NCI-H2081 (cell line): ENCODE results near the gene SIGLEC8.
"Not testable (repeated sequence)": the region's sequence is repeated elsewhere in the genome, so short reads cannot be mapped to it uniquely, and the experiment has no call there.

Source experiments
- DNase-seq, 2 experiments: peaks; one replicate each; lab custom pipeline; 2025; lab: John Stamatoyannopoulos, UW

The SIGLEC8 gene

GRCh38 chr19:51447510-51447909 is 10.7 kb downstream of the SIGLEC8 start:
- not testable (repeated sequence) for DNase-seq

- no peak for DNase-seq
Observed at GRCh38 chr19:51441410-51442390, 16.6 kb downstream of the SIGLEC8 start.

GRCh38 chr19:51440846-51441409 is 17.3 kb downstream of the SIGLEC8 start:
- DNase-seq, result no peak

- no peak for DNase-seq
Observed at GRCh38 chr19:51440052-51440451, 18.2 kb downstream of the SIGLEC8 start.

DNA sequence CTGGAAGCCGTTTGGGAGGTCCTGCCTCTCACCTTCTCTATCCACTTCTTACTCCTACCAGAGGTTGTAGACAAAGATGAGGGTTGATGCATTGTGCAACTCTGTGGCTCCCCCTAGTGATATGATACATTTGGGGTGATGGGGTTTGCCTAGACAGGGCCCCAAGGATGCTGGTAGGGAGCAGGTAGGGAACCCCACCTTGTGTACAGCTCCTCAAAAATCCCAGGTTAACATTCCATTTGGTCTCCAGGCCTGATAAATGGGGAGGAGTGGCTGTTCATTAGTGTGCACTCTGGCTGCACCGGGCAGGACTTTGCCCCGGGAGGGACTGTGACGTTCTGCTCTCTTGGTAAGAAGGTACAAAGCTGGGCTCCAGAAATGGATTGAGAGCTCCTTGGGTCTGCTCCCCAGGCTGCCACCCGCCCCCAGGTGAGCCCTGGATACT is 19.2 kb downstream of the SIGLEC8 start:
- DNase-seq, result no peak

GRCh38 chr19:51434456-51434855 is 23.8 kb downstream of the SIGLEC8 start:
- DNase-seq, result no peak

DNA sequence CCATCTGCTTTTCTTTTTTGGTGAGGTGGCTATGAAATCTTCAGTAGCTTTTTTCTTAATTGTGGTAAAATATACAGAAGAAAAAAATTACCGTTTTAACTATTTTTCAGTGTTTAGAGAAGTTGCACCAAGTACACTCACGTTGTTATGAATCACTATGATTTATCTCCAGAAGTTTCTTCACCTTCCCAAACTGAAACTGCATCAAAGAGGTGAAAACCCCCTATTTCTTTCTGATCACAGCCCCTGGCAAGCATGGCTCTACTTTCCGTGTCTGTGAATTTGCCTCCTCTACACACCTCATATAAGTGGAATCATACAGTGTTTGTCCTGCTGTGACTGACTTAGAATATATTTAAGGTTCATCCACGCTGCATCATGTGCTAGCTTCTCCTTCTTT is 25.2 kb downstream of the SIGLEC8 start:
- DNase-seq, result no peak

DNA sequence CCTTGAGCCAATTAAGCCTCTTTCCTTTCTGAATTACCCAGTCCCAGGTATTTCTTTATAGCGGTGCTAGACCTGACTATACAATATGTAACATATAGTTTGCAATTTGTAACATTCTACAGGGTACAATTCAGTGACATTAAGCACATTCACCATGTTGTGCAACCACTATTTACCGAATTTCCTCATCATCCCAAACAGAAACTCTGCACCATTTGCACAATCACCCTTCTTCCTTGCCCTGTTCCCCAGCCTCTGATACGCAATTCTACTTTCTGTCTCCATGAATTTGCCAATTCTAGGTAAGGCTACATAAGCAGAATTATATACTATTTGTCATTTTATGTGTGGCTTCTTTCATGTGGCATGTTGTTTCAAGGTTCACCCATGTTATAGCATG is 27.1 kb downstream of the SIGLEC8 start:
- no peak for DNase-seq

GRCh38 chr19:51430221-51430620 is 28.0 kb downstream of the SIGLEC8 start:
- DNase-seq, result no peak

DNA sequence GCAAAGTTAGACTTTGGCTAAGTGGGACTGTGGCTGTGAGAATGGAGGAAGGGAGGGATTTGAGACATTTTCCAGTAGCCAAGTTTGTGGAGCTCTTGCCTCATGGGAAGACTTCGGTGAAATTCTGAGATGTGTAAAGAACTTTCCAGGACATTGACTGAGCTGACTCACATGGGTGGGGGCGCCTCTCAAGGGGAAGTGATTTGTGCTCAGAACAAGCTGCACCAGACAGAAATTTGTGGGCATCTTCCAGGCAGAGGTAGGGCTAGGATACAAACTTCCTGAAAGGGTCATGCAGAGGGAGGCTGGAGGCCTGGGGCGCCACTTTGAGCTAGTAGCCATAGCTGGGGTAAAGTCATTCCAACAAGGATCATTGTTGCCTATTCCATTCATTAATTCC is 31.1 kb downstream of the SIGLEC8 start:
- no peak for DNase-seq

DNA sequence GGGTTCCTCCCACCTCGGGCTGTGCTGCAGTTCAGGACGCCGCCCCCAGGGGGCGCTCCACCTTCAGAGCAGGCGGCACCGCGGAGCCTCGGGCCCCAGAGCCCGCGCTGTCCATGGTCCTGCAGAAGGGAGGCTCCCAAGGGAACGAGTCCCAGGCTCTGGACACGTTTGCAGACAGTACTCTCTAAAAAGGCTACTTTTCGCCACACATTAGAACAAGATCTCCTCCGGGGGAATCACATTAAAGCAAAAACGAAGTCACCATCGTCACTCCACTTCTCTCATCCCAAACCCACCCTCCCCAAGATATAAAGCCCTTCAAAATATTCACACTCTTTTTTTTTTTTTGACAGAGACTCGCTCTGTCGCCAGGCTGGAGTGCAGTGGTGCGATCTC is 36.2 kb downstream of the SIGLEC8 start:
- DNase-seq, result no peak

DNA sequence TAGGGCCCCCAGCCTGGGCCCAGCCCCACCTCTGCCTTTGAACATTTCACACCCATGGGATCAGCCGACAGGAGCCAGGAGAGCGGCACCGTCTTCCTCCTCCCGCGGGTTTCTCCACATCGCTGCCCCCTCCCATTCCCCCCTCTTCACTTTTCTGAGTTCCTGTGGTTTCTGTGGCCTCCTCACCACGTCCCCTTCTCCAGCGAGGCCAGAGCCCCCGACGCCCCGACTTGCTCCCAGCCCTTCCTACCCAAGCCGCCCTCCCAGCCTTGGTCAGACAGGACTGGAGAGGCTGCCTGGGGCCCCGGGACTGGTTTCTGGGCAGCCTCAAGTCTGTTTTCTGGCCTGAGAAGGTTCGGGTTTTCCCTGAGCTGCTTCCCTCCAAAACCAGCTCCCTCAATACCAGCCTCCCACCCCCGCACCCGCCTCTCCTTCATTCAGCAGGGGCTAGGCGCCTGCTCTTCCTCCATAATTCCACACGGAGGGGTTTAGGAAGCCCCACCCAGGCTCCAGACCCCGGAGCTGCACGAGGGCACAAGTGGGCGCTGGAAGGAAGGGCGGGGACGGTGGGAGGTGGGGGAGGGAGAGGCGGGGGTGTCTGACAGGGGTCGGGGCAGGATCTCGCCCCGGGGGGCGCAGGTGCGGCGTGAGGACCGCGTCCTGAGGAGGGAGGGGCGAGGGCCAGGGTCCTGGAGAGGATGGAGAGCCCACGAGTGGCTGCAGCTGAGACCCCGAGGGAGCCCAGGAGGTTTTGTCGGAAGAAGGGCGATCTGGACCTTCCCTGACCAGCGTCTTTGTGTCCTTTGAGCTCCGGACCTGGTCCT is 36.8 kb downstream of the SIGLEC8 start:
- DNase-seq, result no peak

DNA sequence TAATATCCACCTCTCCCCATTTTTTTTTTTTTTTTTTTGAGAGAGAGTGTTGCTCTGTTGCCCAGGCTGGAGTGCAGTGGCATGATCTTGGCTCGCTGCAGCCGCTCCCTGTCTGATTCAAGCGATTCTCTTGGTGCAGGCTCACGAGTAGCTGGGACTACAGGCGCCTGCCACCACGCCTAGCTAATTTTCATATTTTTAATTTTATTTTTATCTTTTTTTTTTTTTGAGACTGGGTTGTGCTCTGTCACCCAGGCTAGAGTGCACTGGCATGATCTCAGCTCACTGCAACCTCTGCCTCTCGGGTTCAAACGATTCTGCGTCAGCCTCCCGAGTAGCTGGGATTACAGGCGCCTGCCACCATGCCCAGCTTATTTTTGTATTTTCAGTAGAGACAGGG is 37.7 kb downstream of the SIGLEC8 start:
- DNase-seq, result not testable (repeated sequence)

- DNase-seq, result no peak
Observed at GRCh38 chr19:51418707-51419106, 39.5 kb downstream of the SIGLEC8 start.

DNA sequence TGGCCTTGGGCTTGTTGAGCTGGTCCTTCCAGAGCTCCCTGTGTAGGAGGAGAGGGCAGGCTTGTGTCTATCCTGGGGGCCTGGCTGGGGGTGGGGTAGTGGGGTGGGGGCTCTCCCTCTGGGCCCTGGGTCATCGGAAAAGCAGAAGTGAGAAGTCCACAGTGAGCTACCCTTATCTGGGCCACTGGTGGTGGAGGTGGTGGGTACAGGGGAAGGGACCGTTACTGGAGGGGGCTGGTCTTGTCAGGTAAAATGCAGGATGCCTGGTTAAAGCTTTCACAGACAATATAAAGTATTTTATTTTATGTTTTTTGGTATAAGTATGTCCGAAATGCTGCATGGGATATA is 40.5 kb downstream of the SIGLEC8 start:
- no peak for DNase-seq

GRCh38 chr19:51417107-51417809 is 41.0 kb downstream of the SIGLEC8 start, which contains the start of gene SIGLEC10:
Gene SIGLEC10 (minus strand): TSS chr19:51417642. CDS start chr19:51417581, 61 bp downstream.
- no peak for DNase-seq

- DNase-seq, result not testable (repeated sequence)
Observed at GRCh38 chr19:51416422-51416821, 41.8 kb downstream of the SIGLEC8 start.

- no peak for DNase-seq
Observed at GRCh38 chr19:51415187-51415586, 43.1 kb downstream of the SIGLEC8 start.

GRCh38 chr19:51410950-51411748 is 47.1 kb downstream of the SIGLEC8 start:
- DNase-seq, result no peak

GRCh38 chr19:51407511-51408131 is 50.6 kb downstream of the SIGLEC8 start:
- DNase-seq, result no peak
